ENCODE measurements around the gene DNMT3A. TPM values are rescaled to one million over a fixed set of nuclear protein-coding genes. Genes with fewer than 3 reads are reported as not detected.
A peak's percentile ranks its signal among the peaks of the same experiment; 100 is the strongest.
"Not testable (repeated sequence)": the region's sequence is repeated elsewhere in the genome, so short reads cannot be mapped to it uniquely, and the experiment has no call there.

The DNMT3A gene
- total RNA-seq, 1 donor from 2014 or later, result 113 TPM

GRCh38 chr2:25279091-25279651 is 62.6 kb downstream of the DNMT3A start:
- H3K9me3 Mint-ChIP-seq, result no peaks in the 10 kb centered on the region
- no peak overlapping the region for H3K27ac Mint-ChIP-seq (ENCODE audit: unreplicated experiment)
- no peak for TF ChIP-seq CTCF (conservative IDR thresholded peaks at IDR 0.05)
- no peak for DNase-seq (ENCODE audit: low read depth, low spot score)
- no peaks in the 10 kb centered on the region for H3K36me3 Mint-ChIP-seq (ENCODE audit: low read depth)
- no peak overlapping the region for H3K4me3 Mint-ChIP-seq
- H3K4me1 Mint-ChIP-seq, result peaks cover 17% of the 10 kb centered on the region
- H3K27me3 Mint-ChIP-seq (ENCODE audit: low read depth), result peaks cover 3% of the 10 kb centered on the region

GRCh38 chr2:25276569-25277465 is 64.9 kb downstream of the DNMT3A start:
- Mint-ChIP-seq H3K27me3 (ENCODE audit: low read depth) (peaks cover 3% of the 10 kb centered on the region), H3K4me1 (peaks cover 22% of the 10 kb centered on the region), H3K27ac (ENCODE audit: unreplicated experiment) (no peak overlapping the region), H3K9me3 (no peaks in the 10 kb centered on the region), H3K4me3 (no peak overlapping the region), H3K36me3 (ENCODE audit: low read depth) (peaks cover 3% of the 10 kb centered on the region)
- peak; percentile 70 for TF ChIP-seq CTCF (conservative IDR thresholded peaks at IDR 0.05)
- DNase-seq (ENCODE audit: low read depth, low spot score), result peak; percentile 70

GRCh38 chr2:25275575-25275965 is 66.2 kb downstream of the DNMT3A start:
- Mint-ChIP-seq H3K4me3 (no peak overlapping the region), H3K4me1 (peaks cover 22% of the 10 kb centered on the region), H3K9me3 (no peaks in the 10 kb centered on the region), H3K27me3 (ENCODE audit: low read depth) (peaks cover 3% of the 10 kb centered on the region), H3K36me3 (ENCODE audit: low read depth) (peaks cover 3% of the 10 kb centered on the region), H3K27ac (ENCODE audit: unreplicated experiment) (peak overlapping the region; percentile 57)
- no peak for TF ChIP-seq CTCF (conservative IDR thresholded peaks at IDR 0.05)
- DNase-seq (ENCODE audit: low read depth, low spot score), result no peak

GRCh38 chr2:25274868-25275574 is 66.7 kb downstream of the DNMT3A start:
- TF ChIP-seq CTCF (conservative IDR thresholded peaks at IDR 0.05), result no peak
- H3K9me3 Mint-ChIP-seq, result no peaks in the 10 kb centered on the region
- peaks cover 22% of the 10 kb centered on the region for H3K4me1 Mint-ChIP-seq
- DNase-seq (ENCODE audit: low read depth, low spot score), result no peak
- peaks cover 3% of the 10 kb centered on the region for H3K27me3 Mint-ChIP-seq (ENCODE audit: low read depth)
- peaks cover 5% of the 10 kb centered on the region for H3K36me3 Mint-ChIP-seq (ENCODE audit: low read depth)
- peak overlapping the region; percentile 57 for H3K27ac Mint-ChIP-seq (ENCODE audit: unreplicated experiment)
- no peak overlapping the region for H3K4me3 Mint-ChIP-seq

GRCh38 chr2:25273985-25274535 is 67.7 kb downstream of the DNMT3A start:
- no peak for DNase-seq (ENCODE audit: low read depth, low spot score)
- H3K9me3 Mint-ChIP-seq, result no peaks in the 10 kb centered on the region
- no peak for TF ChIP-seq CTCF (conservative IDR thresholded peaks at IDR 0.05)
- peaks cover 6% of the 10 kb centered on the region for H3K36me3 Mint-ChIP-seq (ENCODE audit: low read depth)
- H3K4me1 Mint-ChIP-seq, result peaks cover 29% of the 10 kb centered on the region
- peaks cover 3% of the 10 kb centered on the region for H3K27me3 Mint-ChIP-seq (ENCODE audit: low read depth)
- no peak overlapping the region for H3K27ac Mint-ChIP-seq (ENCODE audit: unreplicated experiment)
- H3K4me3 Mint-ChIP-seq, result no peak overlapping the region

- peaks cover 24% of the 10 kb centered on the region for H3K4me1 Mint-ChIP-seq
- DNase-seq (ENCODE audit: low read depth, low spot score); H3K4me3 Mint-ChIP-seq; H3K27ac Mint-ChIP-seq (ENCODE audit: unreplicated experiment); H3K27me3 Mint-ChIP-seq (ENCODE audit: low read depth); H3K36me3 Mint-ChIP-seq (ENCODE audit: low read depth); H3K9me3 Mint-ChIP-seq: not testable (repeated sequence)
Observed at GRCh38 chr2:25272705-25273104, 69.0 kb downstream of the DNMT3A start.
